IMR-90 (cell line): ENCODE measurements around the gene BCL6. TPM values are rescaled to one million over a fixed set of nuclear protein-coding genes. Genes with fewer than 3 reads are reported as not detected.

ENCODE experiments used
- ATAC-seq: fragments of 200-7000 bp; cut with Tn5 transposase; 2 replicates; pipeline ENCODE4 v1.9.1; 2020; ENCODE audit warnings: low read depth, mild to moderate bottlenecking, moderate library complexity
- BruUV-seq: library from RNA; stranded (reverse); fragments of 400-500 nt; replicated peaks from 2 replicates; lab custom pipeline; 2021; lab: Mats Ljungman, UMichigan
- CTCF ChIA-PET: fragments of 300-600 bp; formaldehyde crosslinking; extraction: SDS; loops from one replicate; lab custom pipeline; 2021; ENCODE audit warnings: antibody characterized with exemption; lab: Yijun Ruan, JAX
- POLR2A ChIA-PET: fragments of 300-600 bp; sonication (Branson Sonifier 250); formaldehyde crosslinking; loops from one replicate; lab custom pipeline; 2022; ENCODE audit warnings: antibody characterized with exemption; ENCODE audit not compliant: unreplicated experiment; lab: Charles Lee
- DNase-seq: peaks from one replicate; pipeline ENCODE4 v3.0.0; 2013
- H2AFZ ChIP-seq: replicated peaks from 2 replicates; pipeline ENCODE3; 2013; ENCODE audit warnings: low read length, mild to moderate bottlenecking; ENCODE audit not compliant: poor library complexity
- H2AK5ac ChIP-seq: 2 replicates; pipeline ENCODE4 v1.6.1; 2013; ENCODE audit warnings: low read depth, low read length, inconsistent platforms
- H2AK9ac ChIP-seq: replicated peaks from 2 replicates; pipeline ENCODE3; 2013; ENCODE audit warnings: mild to moderate bottlenecking, low read depth, low read length, moderate library complexity; ENCODE audit not compliant: poor library complexity
- H2BK120ac ChIP-seq: 2 replicates; pipeline ENCODE4 v1.6.1; 2013; ENCODE audit warnings: low read depth, low read length, inconsistent platforms
- H2BK15ac ChIP-seq: 3 replicates; pipeline ENCODE4 v1.6.1; 2013; ENCODE audit warnings: low read depth, low read length, inconsistent platforms
- H2BK20ac ChIP-seq: 2 replicates; pipeline ENCODE4 v1.6.1; 2013; ENCODE audit warnings: low read depth, mild to moderate bottlenecking, inconsistent platforms, low read length, moderate library complexity
- H2BK5ac ChIP-seq: 2 replicates; pipeline ENCODE4 v1.6.1; 2013; ENCODE audit warnings: mild to moderate bottlenecking, low read depth, low read length, inconsistent platforms; ENCODE audit not compliant: poor library complexity, severe bottlenecking
- H3K14ac ChIP-seq: replicated peaks from 2 replicates; pipeline ENCODE4 v1.6.1; 2013; ENCODE audit warnings: low read depth, low read length, inconsistent platforms
- H3K18ac ChIP-seq: 2 replicates; pipeline ENCODE4 v1.6.1; 2013; ENCODE audit warnings: low read depth, low read length, control low read depth
- H3K23ac ChIP-seq: 2 replicates; pipeline ENCODE4 v1.6.1; 2013; ENCODE audit warnings: low read depth, low read length, inconsistent platforms
- H3K27ac ChIP-seq: 2 replicates; pipeline ENCODE4 v1.5.1; 2013; ENCODE audit warnings: mild to moderate bottlenecking, control low read depth, low read length; ENCODE audit not compliant: insufficient read depth
- H3K27me3 ChIP-seq: 2 replicates; pipeline ENCODE4 v1.6.1; 2013; ENCODE audit warnings: low read length; ENCODE audit not compliant: control insufficient read depth, insufficient read depth
- H3K36me3 ChIP-seq: 2 replicates; pipeline ENCODE4 v1.6.1; 2013; ENCODE audit warnings: low read length, mixed read lengths; ENCODE audit not compliant: control insufficient read depth, insufficient read depth
- H3K4ac ChIP-seq: 2 replicates; pipeline ENCODE4 v1.6.1; 2013; ENCODE audit warnings: low read depth, low read length, inconsistent platforms
- H3K4me1 ChIP-seq: 2 replicates; pipeline ENCODE4 v1.6.1; 2013; ENCODE audit warnings: low read length, mixed read lengths; ENCODE audit not compliant: control insufficient read depth, insufficient read depth
- H3K4me2 ChIP-seq: 2 replicates; pipeline ENCODE4 v1.6.1; 2013; ENCODE audit warnings: low read depth, mild to moderate bottlenecking, control low read depth, low read length, moderate library complexity
- H3K4me3 ChIP-seq: 2 replicates; pipeline ENCODE4 v1.5.1; 2013; ENCODE audit warnings: low read depth, mild to moderate bottlenecking, control low read depth, low read length, moderate library complexity; ENCODE audit not compliant: insufficient read depth
- H3K56ac ChIP-seq: 2 replicates; pipeline ENCODE4 v1.6.1; 2013; ENCODE audit warnings: low read length, inconsistent platforms; ENCODE audit not compliant: insufficient read depth; ENCODE audit errors: extremely low read depth
- H3K79me1 ChIP-seq, 2 experiments: 2 replicates each; pipeline ENCODE4 v1.6.1; 2013; ENCODE audit warnings: low read length in 2 of 2, inconsistent platforms in 1 of 2, low read depth in 1 of 2
- H3K9ac ChIP-seq: 2 replicates; pipeline ENCODE4 v1.6.1; 2013; ENCODE audit warnings: low read depth, low read length, control low read depth
- H3K9me1 ChIP-seq: 2 replicates; pipeline ENCODE4 v1.6.1; 2013; ENCODE audit warnings: low read length, inconsistent platforms; ENCODE audit not compliant: insufficient read depth
- H3K9me3 ChIP-seq: 2 replicates; pipeline ENCODE4 v1.6.1; 2013; ENCODE audit warnings: low read length; ENCODE audit not compliant: control insufficient read depth, insufficient read depth
- H4K20me1 ChIP-seq: 2 replicates; pipeline ENCODE4 v1.6.1; 2013; ENCODE audit warnings: low read length, inconsistent platforms; ENCODE audit not compliant: insufficient read depth
- H4K5ac ChIP-seq: 2 replicates; pipeline ENCODE4 v1.6.1; 2013; ENCODE audit warnings: mild to moderate bottlenecking, low read depth, low read length, control low read depth
- H4K8ac ChIP-seq, 2 experiments: 2 replicates each; pipeline ENCODE4 v1.6.1; 2013; ENCODE audit warnings: low read depth in 2 of 2, low read length in 2 of 2, control low read depth in 1 of 2, inconsistent platforms in 1 of 2
- H4K91ac ChIP-seq: 2 replicates; pipeline ENCODE4 v1.6.1; 2013; ENCODE audit warnings: low read depth, low read length, inconsistent platforms; ENCODE audit not compliant: insufficient read depth
- BHLHE40 ChIP-seq: fragments of 150-350 bp; IDR thresholded peaks from 2 replicates; pipeline ENCODE4 v1.6.1; 2016; ENCODE audit warnings: mild to moderate bottlenecking, low read depth, low read length
- CEBPB ChIP-seq: IDR thresholded peaks from 2 replicates; pipeline ENCODE4 v1.6.1; 2012; ENCODE audit warnings: low read depth, low read length, improper control_type of control experiment
- CHD1 ChIP-seq: IDR thresholded peaks from 2 replicates; pipeline ENCODE4 v1.6.1; 2012; ENCODE audit warnings: low read depth, low read length, improper control_type of control experiment
- CTCF ChIP-seq: conservative IDR thresholded peaks from 2 replicates; pipeline ENCODE4 v1.5.1; 2012; ENCODE audit warnings: mild to moderate bottlenecking, low read depth, low read length, improper control_type of control experiment
- ELK1 ChIP-seq: fragments of 150-350 bp; IDR thresholded peaks from 2 replicates; pipeline ENCODE4 v1.6.1; 2016; ENCODE audit warnings: low read depth, mild to moderate bottlenecking, low read length, moderate library complexity, borderline replicate concordance
- FOS ChIP-seq: fragments of 150-350 bp; IDR thresholded peaks from 2 replicates; pipeline ENCODE4 v1.6.1; 2016; ENCODE audit warnings: low read depth, low read length
- MAFK ChIP-seq: IDR thresholded peaks from 2 replicates; pipeline ENCODE4 v1.6.1; 2012; ENCODE audit warnings: low read depth, low read length, improper control_type of control experiment
- MAZ ChIP-seq: IDR thresholded peaks from 2 replicates; pipeline ENCODE4 v1.6.1; 2012; ENCODE audit warnings: low read depth, mild to moderate bottlenecking, low read length, improper control_type of control experiment, moderate library complexity, borderline replicate concordance
- MXI1 ChIP-seq: IDR thresholded peaks from 2 replicates; pipeline ENCODE4 v1.6.1; 2012; ENCODE audit warnings: low read depth, mild to moderate bottlenecking, low read length, moderate library complexity, borderline replicate concordance
- NFE2L2 ChIP-seq: fragments of 150-350 bp; IDR thresholded peaks from 2 replicates; pipeline ENCODE4 v1.6.1; 2016; ENCODE audit warnings: low read depth, mild to moderate bottlenecking, low read length
- POLR2A ChIP-seq: IDR thresholded peaks from 2 replicates; pipeline ENCODE4 v1.6.1; 2012; ENCODE audit warnings: mild to moderate bottlenecking, low read depth, low read length
- RAD21 ChIP-seq: IDR thresholded peaks from 2 replicates; pipeline ENCODE4 v1.6.1; 2012; ENCODE audit warnings: low read length, improper control_type of control experiment
- RCOR1 ChIP-seq: IDR thresholded peaks from 2 replicates; pipeline ENCODE4 v1.6.1; 2012; ENCODE audit warnings: mild to moderate bottlenecking, low read length, improper control_type of control experiment; ENCODE audit not compliant: insufficient replicate concordance
- RFX5 ChIP-seq: IDR thresholded peaks from 2 replicates; pipeline ENCODE4 v1.8.0; 2012; ENCODE audit warnings: low read depth, mild to moderate bottlenecking, low read length, moderate library complexity
- SMC3 ChIP-seq: fragments of 150-350 bp; IDR thresholded peaks from 2 replicates; pipeline ENCODE4 v1.6.1; 2016; ENCODE audit warnings: low read depth, mild to moderate bottlenecking, antibody characterized with exemption, low read length, moderate library complexity
- WGBS, 2 experiments: methylation state at CpG; one replicate each; pipeline versions ENCODE4 v1.1.5 to v1.1.7; 2013; ENCODE audit warnings: missing lambda C conversion rate in 2 of 2; ENCODE audit not compliant: insufficient read length in 1 of 2; ENCODE audit errors: extremely low coverage in 2 of 2; 5-methylcytosine and 5-hydroxymethylcytosine counted together
- dilution Hi-C: fragments of 300-500 bp; cut with HindIII; formaldehyde crosslinking; loops from one replicate; pipeline ENCODE4 v1.14.3; 2018; ENCODE audit warnings: low sequenced_read_pairs; ENCODE audit not compliant: unreplicated experiment
- in situ Hi-C: fragments of 300-500 bp; cut with MboI; formaldehyde crosslinking; loops from 3 replicates; pipeline ENCODE4 v1.14.3; 2019; ENCODE audit warnings: low sequenced_read_pairs, inconsistent platforms, mixed read lengths
- intact Hi-C: fragments of 100-400 bp; cut with micrococcal nuclease; formaldehyde crosslinking; loops from 2 replicates; pipeline ENCODE4 v1.10.0; 2022
- polyA plus RNA-seq, 3 experiments: library from polyadenylated mRNA; depleted of rRNA; stranded (reverse); fragments of >200 nt; gene quantifications; 2 replicates each; pipeline ENCODE4 v1.2.3, GENCODE V29; 2012; ENCODE audit warnings: low replicate concordance in 1 of 3
- total RNA-seq: library from RNA; depleted of rRNA; stranded (reverse); fragments of >200 nt; gene quantifications from 2 replicates; pipeline ENCODE4 v1.2.3, GENCODE V29; 2012

The BCL6 gene
- total and polyA plus RNA-seq, 2 of the 4 experiments (the other 2 are of a cell fraction): 19.7 to 22.6 TPM

GRCh38 chr3:187767266-187768012 is 22.2 kb upstream of the BCL6 start:
- ChIA-PET POLR2A (no interaction called here), CTCF (interaction anchor here (1.0 kb wide), 1 partner anchor 10 kb away, joined by 3 read pairs; no protein-coding TSS in a partner anchor)
- Histone ChIP-seq H3K27me3 (no peaks in the 10 kb centered on the region), H3K79me1 (no peaks in the 10 kb centered on the region), H3K9ac (no peak overlapping the region), H3K9me3 (no peaks in the 10 kb centered on the region), H2AK9ac (no peak overlapping the region), H3K56ac (no peak overlapping the region), H2BK5ac (peak overlapping the region; percentile 71), H3K9me1 (peaks cover 8% of the 10 kb centered on the region; the same call in 1 of the 2 replicates), H2BK120ac (peak overlapping the region; percentile 72), H3K4me1 (peaks cover 5% of the 10 kb centered on the region; the same call in 1 of the 2 replicates), H3K4ac (peak overlapping the region; percentile 32; the same call in 1 of the 2 replicates), H3K4me3 (no peak overlapping the region), H3K36me3 (no peaks in the 10 kb centered on the region), H4K20me1 (no peaks in the 10 kb centered on the region), H2BK15ac (peak overlapping the region; percentile 49; the same call in 1 of the 3 replicates), H2AFZ (peak overlapping the region; percentile 6), H3K18ac (no peak overlapping the region; the same call in 1 of the 2 replicates), H4K8ac (peak overlapping the region in 1 of 2 experiments; percentile 19; a peak in 1 of 4 replicates), H3K23ac (no peak overlapping the region; the same call in 1 of the 2 replicates), H3K27ac (peak overlapping the region; percentile 2; the same call in 1 of the 2 replicates), H2AK5ac (peak overlapping the region; percentile 37), H3K4me2 (peak overlapping the region; percentile 55; the same call in 1 of the 2 replicates), H4K5ac (no peak overlapping the region), H4K91ac (no peak overlapping the region; the same call in 1 of the 2 replicates), H2BK20ac (peak overlapping the region; percentile 70; the same call in 1 of the 2 replicates), H3K14ac (peak overlapping the region; percentile 38; the same call in 1 of the 2 replicates)
- peak; percentile 91 for ATAC-seq
- no TSS peak for BruUV-seq
- DNase-seq: peak; percentile 93
- WGBS, 2 experiments: no CpG with 5 or more reads among the region's 3 CpGs
- in situ Hi-C loops: no loop called here
- dilution Hi-C loops: no loop called here
- intact Hi-C loops: no loop called here
- TF ChIP-seq CTCF: no peak
- TF ChIP-seq RFX5: no peak
- TF ChIP-seq POLR2A: no peak
- TF ChIP-seq RCOR1: peak; percentile 41
- no peak for TF ChIP-seq SMC3
- TF ChIP-seq ELK1: no peak
- TF ChIP-seq FOS: peak; percentile 58
- TF ChIP-seq MAZ: no peak
- TF ChIP-seq BHLHE40: 0 out of 2 replicates have a peak, but pooled peaks have one; percentile 45
- TF ChIP-seq NFE2L2: no peak
- peak; percentile 34 for TF ChIP-seq MAFK
- no peak for TF ChIP-seq MXI1
- TF ChIP-seq CEBPB: peak; percentile 70
- no peak for TF ChIP-seq CHD1
- TF ChIP-seq RAD21: no peak
